Hematopoietic multipotent progenitor cell treated with erythropoietin and hydrocortisone succinate and interleukin-3 and kit ligand, for 8 days (in vitro differentiated cells): ENCODE data around the gene PIK3R6.
"Not testable (repeated sequence)": the region's sequence is repeated elsewhere in the genome, so short reads cannot be mapped to it uniquely, and the experiment has no call there.

Source experiments
- DNase-seq: peaks from one replicate; pipeline ENCODE4 v3.0.0-alpha.2; 2015

Gene PIK3R6

DNA sequence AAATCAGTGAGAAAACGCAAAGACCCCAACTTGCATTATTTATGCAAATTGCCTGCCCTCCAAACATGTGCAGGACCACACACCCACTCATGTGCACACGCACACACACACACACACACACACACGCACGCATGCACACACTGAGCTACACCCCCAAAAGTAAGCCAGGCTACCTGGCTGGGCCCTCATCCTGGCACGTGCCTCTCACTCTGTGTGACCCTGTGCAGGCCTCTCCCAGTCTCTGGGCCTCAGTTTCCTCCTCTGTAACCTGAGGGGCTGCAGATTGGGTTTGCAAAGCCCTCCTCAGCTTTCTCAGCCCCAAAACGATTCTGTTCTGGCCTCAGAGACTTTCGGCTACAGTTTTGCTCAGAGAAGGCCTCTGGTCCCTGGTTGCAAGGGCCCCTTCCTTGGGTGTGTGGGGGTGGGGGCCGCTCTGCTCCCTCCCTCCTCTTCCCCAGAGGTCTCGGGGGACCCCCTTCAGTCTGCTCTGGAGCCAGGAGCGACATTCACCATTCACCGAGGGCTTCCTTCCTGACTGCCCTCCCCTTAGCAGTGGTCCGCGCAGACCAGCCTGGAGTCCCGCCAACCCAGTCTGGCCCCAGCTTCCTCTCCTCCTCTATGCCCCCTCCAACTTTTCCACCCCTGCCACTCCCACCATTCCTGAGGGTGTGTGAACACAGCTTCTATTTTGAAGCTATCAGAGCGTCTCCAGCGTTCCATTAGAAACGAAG, 5.4 kb upstream of the PIK3R6 start:
- DNase-seq: no peak

DNA sequence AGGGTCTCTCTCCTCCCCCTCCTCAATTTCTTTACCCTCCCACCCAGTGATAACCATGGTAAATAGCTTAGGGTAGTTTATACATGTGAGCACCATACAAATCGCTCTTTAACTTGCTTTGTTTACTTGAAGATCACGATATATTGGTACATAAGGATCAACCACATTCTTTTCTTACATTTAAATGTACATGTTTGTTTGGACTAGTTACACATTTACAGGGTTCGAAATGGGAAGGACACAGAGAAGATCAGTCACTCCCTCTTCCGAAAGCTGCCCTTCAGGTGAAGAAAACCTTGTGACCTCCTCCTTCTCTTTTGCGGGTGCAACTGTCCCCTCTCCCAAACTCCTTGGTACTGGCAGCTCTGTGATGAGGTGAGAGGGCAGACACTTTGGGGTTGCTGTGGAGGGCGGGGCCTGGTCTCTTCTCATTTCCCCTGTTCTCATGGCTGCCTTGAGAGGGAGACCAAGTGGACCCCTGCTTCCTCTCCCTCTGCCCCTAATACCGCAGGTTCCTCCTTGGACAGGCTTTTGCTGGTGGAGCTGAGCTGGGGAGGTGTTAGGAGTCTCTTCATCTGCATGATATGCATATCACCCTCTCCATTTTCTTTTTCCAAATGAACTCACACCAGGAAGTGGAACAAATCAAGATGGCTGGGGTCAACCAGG, 4.7 kb upstream of the PIK3R6 start:
- DNase-seq: no peak

DNA sequence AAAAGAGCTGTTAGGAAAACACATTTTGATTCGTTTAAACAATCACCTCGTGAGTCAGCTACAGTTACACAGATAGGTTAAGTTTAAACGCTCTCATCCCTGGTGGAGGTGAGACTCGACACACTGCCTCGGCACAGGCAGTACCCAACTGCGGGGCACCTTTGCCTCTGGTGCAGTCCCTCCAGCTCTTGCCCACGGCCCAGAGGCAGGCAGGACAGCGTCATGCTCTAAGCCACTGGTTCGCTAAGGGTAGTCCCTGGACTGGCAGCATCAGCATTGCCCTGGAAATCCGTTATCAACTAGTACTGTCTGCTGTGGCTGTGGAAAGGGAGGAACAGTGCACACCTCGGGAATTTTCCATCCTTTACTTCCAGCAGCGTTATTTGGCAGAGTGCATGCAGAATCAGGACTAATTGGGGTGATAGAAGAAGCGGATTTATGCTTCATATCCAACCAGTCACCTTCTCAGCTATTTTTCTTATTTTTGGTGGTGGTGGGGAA, 3.7 kb upstream of the PIK3R6 start:
- no peak for DNase-seq

DNA sequence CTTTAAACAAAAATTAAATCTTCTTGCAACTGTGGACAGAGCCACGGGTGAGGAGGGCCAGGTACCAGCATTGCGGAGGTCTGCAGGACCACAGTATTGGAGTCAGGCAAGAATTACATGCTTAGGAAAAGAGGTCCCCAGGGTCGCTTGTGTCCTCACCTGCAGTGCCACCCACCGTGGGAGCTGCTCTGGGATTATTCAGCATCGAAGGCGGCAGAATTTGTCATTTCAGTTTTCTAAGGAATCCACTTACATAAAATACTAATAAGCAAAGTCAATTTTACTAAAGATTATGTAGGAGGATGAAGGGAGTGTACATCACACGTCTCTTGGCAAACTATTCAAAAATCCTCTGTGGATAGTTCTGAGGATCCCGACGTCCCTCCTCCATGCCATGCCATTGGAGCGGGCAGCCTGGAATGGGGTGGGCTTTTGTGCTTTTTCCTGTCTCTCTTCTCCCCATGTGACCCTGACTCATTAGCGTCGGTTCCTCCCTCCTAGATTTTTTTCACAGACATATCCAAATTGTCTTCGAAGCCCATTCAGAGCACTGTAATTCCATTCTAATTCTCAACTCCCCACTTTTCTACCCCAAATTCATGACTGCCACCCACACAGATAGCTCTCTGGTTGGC, 3.0 kb upstream of the PIK3R6 start:
- no peak for DNase-seq

DNA sequence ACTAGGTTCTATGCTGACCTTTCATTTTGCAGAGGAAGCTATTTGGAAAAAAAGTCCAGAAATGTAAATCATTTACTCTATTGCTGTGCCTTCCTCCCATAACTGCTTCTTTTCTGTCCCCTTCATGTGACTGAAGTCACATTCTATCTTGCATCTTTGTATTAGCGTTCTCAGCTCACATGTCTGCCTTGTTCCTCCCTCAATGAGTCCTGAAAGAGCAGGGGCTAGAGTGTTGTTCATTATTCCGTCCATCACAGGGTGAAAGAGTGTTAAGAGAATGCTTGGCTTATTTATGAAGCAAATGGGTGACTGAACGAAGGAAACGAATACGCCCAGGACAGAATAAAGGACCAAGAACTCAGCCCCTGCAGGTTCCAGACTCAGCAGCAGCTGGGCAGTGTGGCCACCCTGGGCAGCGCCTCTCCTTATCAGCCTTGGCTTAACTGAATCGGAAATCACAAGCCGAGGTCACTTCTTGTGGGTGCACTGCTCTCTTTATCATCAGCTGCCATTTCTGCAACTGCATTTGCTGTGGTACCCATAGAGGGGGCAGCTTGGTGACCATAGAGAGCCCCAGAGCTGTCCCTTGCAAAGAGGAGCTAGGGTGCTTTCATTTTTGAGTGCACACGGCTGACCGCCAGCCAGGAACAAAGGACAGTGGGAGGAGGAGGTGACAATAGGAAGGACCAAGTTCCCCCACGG, 1.8 kb upstream of the PIK3R6 start:
- peak; percentile 9 for DNase-seq

DNA sequence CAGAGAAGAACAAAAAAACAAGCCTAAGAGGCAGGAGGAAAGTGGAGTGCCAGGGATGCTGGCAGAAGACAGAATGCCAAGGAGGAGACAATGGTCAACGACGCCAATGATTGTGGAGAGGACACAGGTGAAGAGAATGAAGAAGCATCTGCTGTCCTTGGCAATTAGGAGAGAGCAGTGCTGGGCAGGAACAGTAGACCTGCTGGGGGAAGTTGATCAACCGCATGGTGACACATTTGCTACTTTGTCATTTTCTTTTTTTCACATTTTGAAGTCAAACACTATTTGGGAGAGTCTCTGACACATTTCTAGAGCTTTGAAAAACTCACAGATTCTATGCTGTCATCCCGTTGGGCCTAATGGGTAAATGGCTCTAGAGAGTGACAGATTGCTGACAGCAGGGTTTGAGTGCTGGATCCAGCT, 1.1 kb upstream of the PIK3R6 start:
- no peak for DNase-seq

DNA sequence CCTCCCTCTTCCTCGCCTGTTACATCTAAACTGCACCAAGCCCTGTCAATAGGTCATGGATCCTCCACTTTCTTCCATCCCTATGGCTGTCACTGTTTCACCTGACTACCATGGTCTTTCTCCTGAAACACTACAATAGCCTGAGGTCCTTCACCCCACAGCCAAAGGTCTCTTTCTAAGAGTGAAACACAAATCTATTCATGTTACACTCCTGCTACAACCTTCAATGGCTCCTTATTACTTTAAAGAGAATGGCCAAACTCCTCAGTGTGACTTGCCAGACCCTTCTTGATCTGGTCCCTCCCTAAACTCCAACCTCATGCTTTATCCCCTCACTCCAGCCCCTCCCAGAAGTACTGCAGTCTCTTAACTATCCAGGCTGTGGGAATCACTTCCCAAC, 618 bp upstream of the PIK3R6 start:
- DNase-seq: no peak

DNA sequence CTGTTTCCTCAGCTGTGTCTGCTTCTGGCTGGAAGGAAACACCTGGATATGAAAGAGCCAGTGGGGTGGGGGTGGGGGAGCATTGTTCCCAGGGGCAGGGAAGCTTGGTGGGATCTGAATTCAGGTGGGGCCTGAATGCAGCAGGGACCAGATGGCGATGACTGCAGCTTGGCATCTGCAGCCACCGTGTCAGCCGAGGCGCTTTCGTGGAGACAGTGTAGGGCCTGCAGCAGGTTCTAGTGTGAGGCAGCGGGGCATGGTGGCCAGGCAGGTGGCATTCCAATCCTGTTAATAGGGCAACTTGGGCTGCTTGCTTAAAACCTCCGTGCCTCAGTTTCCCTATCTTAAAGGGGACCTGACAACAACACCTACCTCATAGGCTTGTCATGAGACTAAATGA, 1.7 kb downstream of the PIK3R6 start:
- DNase-seq: no peak

DNA sequence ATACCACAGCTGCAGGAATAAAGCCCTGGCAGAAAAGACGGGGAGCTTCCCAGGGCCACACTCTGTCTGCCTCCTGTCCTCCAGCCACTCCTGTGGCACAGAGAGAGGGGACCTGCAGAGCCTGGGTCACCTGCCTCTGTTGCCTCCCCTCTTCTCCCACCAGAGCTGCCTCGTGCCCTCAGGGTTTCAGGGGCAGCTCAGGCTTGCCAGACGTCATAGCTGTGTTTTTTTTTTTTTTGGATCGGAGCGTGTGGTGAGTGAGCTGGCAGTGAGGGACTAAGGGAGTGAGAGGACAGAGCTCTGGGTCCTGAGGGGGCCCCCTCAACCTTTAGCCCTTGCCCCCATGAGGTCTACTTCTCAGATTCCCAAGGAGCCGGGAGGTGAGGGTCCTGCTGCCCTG, 2.1 kb downstream of the PIK3R6 start:
- DNase-seq: no peak

DNA sequence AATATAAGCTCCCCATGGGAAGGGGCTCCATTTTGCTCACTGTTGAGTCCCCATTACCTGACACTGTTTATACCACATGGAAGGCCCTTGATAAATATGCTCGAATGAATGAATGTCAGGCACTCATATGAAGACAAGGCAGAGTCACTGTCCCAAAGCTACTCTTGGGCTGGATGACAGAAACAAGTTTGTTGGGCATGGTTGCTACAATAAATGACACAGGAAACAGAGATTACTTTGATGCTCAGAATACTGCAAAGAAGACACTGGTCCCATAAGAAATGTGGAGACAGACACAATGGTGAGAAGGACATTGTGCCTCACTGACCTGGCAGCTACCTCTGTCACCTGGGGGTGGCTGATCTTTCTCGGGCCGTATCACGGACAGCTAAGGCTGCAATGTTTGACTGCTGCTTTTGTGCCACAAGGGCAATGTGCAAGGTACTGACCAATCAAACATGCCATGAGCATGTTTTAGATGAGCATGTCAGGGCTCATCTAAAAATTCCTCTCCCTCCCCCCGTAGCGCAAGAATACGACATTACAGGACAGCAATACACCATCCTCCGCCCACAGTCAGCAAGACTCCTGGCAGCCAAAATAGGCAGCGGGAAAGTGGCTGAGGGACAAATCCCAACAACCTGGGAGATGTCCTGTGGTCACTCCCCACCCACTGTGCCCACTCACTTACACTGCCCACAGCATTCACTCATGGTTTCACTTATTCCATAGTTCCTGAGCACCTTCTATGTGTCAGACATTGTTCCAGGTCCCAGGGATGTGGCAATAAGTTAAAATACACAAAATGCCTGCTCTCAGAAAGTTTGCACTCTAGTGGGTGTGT, 5.0 kb downstream of the PIK3R6 start:
- no peak for DNase-seq

DNA sequence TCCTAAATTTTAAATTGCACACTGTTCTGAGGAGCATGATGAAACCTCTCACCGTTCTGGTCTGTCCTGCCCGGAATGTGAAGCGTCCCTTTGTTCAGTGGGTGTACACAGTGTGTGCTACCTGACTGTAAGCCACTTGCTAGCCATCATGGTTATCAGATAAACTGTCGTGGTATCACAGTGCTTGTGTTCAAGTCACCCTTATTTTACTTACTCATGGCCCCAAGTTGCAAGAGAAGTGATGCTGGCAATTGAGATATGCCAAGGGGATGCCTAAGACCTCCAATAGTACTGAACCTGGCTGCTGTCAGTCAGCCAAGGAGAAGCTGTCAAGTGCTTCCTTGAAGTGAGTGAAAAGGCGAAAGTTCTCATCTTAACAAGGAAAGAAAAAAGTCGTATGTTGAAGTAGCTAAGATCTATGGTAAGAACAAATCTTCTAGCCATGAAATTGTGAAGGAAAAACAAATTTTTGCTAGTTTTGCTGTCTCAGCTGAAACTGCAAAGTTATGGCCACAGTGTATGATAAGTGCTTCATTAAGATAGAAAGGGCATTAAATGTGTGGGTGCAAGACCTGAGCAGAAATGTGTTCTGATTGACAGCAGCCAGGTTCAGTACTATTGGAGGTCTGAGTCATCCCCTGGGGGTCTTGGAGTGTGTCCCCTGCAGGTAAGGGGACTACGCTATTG, 5.8 kb downstream of the PIK3R6 start:
- DNase-seq: peak; percentile 22

DNA sequence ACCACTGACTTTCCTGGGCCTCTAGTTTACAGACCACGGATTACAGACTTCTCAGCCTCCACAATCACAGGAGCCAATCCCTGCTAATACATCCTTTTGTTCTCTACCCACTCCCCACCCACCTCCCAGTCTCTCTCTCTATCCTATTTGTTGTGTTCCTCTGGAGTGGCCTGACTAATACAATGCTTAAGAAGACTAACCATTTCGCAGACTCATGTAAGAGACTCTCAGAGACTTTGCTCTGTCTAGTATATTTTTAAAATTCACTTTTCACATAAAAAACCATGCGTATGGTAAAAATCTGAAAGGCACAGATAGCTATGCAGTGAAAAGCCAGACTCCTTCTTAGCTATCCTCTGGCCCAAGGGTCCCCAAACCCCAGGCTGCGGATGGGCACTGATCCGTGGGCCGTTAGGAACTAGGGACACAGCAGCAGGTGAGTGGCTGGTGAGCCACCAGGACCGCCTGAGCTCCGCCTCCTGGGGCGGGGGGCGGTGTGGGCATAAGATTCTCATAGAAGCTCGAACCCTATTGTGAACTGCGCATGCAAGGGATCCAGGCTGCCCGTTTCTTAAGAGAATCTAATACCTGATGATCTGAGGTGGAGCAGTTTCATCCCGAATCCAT, 7.6 kb downstream of the PIK3R6 start:
- no peak for DNase-seq

DNA sequence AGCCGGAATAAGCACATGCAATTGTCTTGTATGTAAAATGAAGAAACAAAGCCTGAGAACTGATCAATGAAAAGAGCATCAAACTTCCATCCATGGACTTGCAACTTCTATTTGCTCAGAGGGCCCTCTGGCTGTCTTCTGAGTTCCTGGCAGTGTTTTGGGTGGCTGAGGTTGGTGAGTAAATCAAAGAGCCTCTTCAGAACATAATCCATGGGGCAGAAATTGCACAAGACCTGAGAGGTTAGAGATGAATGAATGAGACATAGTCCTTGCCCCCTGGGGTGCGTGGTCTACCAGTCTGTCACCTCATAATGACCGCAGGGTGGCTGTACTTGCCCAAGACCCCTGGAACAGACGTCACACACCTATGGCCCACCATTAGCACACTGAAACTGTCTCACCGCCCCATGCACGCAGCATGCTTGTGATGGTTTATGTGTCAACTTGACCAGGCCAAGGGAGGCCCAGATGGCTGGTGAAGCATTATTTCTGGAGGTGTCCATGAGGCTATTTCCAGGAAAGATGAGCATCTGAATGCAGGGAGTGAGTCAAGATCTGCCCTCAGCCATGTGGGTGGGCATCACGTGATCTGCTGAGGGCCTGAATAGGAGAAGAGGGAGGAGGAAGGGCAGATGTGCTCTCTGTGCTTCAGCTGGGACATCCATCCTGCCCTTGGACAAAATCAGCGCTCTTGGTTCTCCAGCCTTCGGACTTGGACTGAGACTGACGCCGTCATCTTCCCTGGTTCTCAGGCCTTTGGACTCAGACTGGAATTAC, 8.3 kb downstream of the PIK3R6 start:
- DNase-seq: peak; percentile 55

DNA sequence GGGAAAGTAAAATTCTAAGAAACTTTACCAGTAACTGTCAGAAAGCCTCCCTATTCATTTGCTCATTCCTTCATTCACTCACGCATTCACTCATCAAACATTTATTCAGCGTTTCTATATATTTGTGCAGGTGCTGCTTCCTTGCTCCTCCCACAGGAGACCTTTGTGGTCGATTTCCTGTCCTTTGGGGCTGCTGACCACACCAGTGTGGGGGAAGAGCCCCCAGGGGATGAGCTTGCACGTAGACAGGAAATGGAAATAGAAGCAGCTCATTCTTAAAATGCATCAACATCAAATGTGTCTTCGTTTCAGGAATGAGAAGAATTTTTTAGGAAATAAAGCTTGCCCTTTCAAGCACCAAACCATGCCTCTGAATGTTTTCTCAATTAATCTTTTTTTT, 9.6 kb downstream of the PIK3R6 start:
- no peak for DNase-seq

DNA sequence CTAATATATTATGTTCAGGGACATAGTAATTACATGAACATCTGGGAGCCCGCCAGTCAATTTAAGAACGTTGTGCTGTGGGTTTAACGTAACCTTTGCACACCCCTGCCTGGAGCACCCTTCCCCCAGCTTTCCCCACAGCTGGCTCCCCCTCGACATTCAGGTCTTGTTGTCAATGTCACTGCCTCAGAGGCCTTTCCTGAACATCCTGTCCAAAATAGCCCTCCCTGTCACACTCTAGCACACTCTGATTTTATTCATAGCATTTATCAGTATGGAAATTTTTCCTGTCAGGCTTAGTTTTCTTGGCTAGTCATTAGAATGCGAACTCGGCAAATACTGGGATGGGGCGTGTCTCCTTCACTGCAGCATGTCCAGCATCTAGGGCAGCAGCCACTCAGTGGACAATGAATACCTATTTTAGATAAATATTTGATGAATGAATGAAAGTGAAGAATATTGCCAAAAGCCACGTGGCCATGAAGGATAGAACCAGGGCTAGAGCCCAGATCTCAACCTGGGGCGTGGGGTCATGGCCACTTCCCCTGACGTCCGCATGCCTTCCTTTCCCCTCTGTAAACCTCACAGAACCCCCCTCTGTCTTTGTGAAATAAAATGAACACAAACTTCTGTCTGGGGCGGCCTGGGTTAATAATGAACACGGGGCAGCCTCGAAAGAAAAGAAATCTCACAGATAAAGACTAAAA, 10.5 kb downstream of the PIK3R6 start:
- DNase-seq: no peak

DNA sequence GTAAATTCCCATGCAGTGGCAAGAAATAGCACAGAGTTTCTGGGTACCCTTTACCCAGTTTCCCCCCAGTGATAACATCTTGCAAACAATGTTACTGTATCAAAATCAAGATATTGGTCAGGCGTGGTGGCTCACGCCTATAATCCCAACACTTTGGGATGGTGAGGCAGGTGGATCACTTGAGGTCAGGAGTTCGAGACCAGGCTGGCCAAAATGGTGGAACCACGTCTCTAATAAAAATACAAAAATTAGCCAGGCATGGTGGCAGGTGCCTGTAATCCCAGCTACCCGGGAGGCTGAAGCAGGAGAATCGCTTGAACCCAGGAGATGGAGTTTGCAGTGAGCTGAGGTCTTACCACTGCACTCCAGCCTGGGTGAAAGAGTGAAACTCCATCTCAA, 11.3 kb downstream of the PIK3R6 start:
- not testable (repeated sequence) for DNase-seq

DNA sequence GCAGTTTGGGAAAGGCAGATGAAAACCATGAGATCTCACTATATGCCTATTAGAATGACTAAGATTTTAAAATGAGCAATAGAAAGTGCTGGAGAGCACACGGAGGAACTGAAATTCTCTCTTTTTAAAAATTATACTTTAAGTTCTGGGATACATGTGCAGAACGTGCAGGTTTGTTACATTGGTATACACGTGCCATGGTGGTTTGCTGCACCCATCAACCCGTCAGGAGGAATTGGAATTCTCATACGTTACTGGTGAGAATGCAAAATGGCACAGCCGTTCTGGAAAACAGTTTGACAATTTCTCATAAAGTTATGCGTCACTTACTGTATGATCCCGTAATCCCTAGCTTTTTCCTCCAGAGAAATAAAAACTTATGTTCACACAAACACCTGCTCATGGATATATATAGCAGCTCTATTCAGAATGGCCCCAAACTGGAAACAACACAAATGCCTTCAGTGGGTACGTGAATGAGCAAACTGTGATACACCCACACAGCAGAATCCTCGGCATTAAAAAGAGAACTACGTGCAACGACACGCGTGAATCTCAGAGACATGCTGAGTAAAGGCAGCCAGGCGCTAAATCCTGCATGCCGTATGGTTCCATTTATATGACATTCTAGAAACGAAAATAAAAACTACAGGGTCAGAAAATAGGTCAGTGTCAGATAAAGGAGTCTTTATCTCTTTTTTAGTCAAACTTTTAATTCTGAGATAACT, 11.8 kb downstream of the PIK3R6 start:
- DNase-seq: no peak

DNA sequence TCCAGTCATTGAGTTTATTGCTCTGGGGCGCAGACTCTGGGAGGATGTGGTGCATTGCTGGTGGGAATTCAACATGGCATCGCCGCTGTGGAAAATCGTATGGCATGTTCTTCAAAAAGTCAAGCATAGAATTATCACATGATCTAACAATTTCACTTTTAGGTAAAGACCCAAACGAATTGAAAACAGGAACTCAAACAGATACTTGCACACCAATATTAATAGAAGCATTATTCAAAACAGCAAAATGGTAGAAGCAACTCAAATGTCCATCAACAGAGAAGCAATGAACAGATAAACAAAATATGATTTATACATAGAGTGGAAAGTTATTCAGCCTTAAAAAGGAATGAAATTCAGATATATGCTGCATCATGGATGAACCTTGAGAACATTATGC, 15.9 kb downstream of the PIK3R6 start:
- DNase-seq: no peak
